ENCODE measurements around the gene PDIA5.

Gene PDIA5

DNA sequence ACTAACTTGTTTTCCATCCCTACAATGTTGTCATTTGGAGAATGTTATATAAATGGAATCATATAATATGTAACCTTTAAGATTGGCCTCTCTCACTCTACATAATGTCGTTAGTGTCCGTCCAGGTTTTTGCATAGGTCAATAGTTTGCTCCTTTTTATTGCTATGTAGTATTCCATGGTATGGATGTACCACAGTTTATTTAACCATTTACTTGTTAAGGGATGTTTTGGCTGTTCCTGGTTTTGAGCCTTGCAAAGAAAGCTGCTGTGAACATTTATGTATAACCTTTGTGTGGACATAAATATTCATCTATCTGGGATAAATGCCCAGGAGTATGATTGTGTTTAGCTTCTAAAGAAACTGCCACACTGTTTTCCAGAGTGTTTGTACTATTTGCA lies 100.9 kb downstream of the PDIA5 start:
- no peak for DNase-seq (ENCODE audit: low read depth in 1 of 2, low spot score in 1 of 2)
- Histone ChIP-seq H3K27ac (replicated peaks) (no peak overlapping the region), H3K4me3 (replicated peaks; ENCODE audit: insufficient read depth, low read length) (no peak overlapping the region), H3K27me3 (ENCODE audit: insufficient read depth, poor library complexity, severe bottlenecking) (no peaks in the 10 kb centered on the region)
- no peak for TF ChIP-seq POLR2AphosphoS5 (IDR thresholded peaks at IDR 0.05; ENCODE audit: low read depth)
- no peak for TF ChIP-seq GABPA (IDR thresholded peaks at IDR 0.05; ENCODE audit: low read depth)
- TF ChIP-seq SPI1 (IDR thresholded peaks at IDR 0.05; ENCODE audit: borderline replicate concordance, low read depth), result no peak
- TF ChIP-seq CTCF (IDR thresholded peaks at IDR 0.05; ENCODE audit: insufficient read depth, low read length), result no peak
- TF ChIP-seq REST (IDR thresholded peaks at IDR 0.05; ENCODE audit: insufficient replicate concordance, low read depth), result no peak

DNA sequence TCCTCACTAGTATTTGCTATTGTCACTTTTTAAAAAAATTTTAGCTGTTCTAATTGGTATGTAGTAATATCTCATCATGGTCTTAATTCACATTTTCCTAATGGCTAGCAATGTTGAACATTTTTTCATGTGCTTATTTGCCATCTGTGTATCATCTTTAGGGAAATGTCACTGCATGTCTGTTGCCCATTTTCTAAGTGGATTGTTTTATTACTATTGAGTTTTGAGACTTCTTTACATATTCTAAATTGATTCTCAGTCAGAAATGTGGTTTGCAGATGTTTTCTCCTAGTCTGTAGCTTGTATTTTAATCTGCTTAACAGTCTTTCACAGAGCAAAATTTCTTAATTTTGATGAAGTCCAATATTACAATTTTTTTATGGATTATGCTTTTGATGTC lies 101.3 kb downstream of the PDIA5 start:
- no peak for DNase-seq (ENCODE audit: low read depth in 1 of 2, low spot score in 1 of 2)
- Histone ChIP-seq H3K27me3 (ENCODE audit: insufficient read depth, poor library complexity, severe bottlenecking) (no peaks in the 10 kb centered on the region), H3K27ac (replicated peaks) (no peak overlapping the region), H3K4me3 (replicated peaks; ENCODE audit: insufficient read depth, low read length) (no peak overlapping the region)
- TF ChIP-seq SPI1 (IDR thresholded peaks at IDR 0.05; ENCODE audit: borderline replicate concordance, low read depth) (no peak), REST (IDR thresholded peaks at IDR 0.05; ENCODE audit: insufficient replicate concordance, low read depth) (no peak), POLR2AphosphoS5 (IDR thresholded peaks at IDR 0.05; ENCODE audit: low read depth) (no peak), CTCF (IDR thresholded peaks at IDR 0.05; ENCODE audit: insufficient read depth, low read length) (no peak), GABPA (IDR thresholded peaks at IDR 0.05; ENCODE audit: low read depth) (no peak)

DNA sequence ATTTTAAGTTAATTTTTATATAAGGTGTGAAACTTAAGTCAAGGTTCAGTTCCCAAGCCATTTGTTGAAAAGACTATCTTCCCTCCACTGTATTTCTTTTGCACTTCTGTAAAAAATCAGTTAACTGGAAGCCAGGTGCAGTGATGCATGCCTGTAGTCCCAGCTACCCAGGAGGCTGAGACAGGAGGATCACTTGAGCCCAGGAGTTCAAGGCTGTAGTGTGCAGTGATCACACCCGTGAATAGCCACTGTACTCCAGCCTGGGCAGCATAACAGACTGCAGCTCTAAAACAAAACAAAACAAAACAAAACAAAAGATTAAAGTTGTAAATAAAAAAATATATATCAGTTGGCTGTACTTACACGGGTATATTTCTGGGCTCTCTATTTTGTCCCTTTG lies 101.8 kb downstream of the PDIA5 start:
- no peak overlapping the region for H3K4me3 ChIP-seq (replicated peaks; ENCODE audit: insufficient read depth, low read length)
- TF ChIP-seq POLR2AphosphoS5 (IDR thresholded peaks at IDR 0.05; ENCODE audit: low read depth) (no peak), SPI1 (IDR thresholded peaks at IDR 0.05; ENCODE audit: borderline replicate concordance, low read depth) (no peak), CTCF (IDR thresholded peaks at IDR 0.05; ENCODE audit: insufficient read depth, low read length) (no peak), REST (IDR thresholded peaks at IDR 0.05; ENCODE audit: insufficient replicate concordance, low read depth) (no peak), GABPA (IDR thresholded peaks at IDR 0.05; ENCODE audit: low read depth) (no peak)
- DNase-seq (ENCODE audit: low read depth in 1 of 2, low spot score in 1 of 2), result no peak
- H3K27me3 ChIP-seq (ENCODE audit: insufficient read depth, poor library complexity, severe bottlenecking), result no peaks in the 10 kb centered on the region
- H3K27ac ChIP-seq (replicated peaks), result no peak overlapping the region
